GM12878 (cell line): ENCODE results near the gene FADD.

Experiments
- BHLHE40 ChIP-seq, 2 experiments: fragments of 450-650 bp in 1 of 2; IDR thresholded peaks; 2 replicates each; pipeline ENCODE4 v1.6.1; 2011 to 2017; ENCODE audit warnings: low read depth in 2 of 2, borderline replicate concordance in 1 of 2, improper control_type of control experiment in 1 of 2, low read length in 1 of 2, mild to moderate bottlenecking in 1 of 2
- CTCF ChIP-seq, 3 experiments: IDR thresholded peaks in 2 of 3; conservative IDR thresholded peaks in 1 of 3; 2 replicates each; pipeline ENCODE4 v1.5.1; 2011; ENCODE audit warnings: low read depth in 3 of 3, low read length in 3 of 3, mild to moderate bottlenecking in 3 of 3, control low read depth in 2 of 3, moderate library complexity in 2 of 3, inconsistent platforms in 1 of 3, mixed read lengths in 1 of 3; ENCODE audit not compliant: control insufficient read depth in 2 of 3, insufficient read depth in 1 of 3; ENCODE audit errors: extremely low read depth in 1 of 3
- EED ChIP-seq: sonication (generic); IDR thresholded peaks from 2 replicates; pipeline ENCODE4 v1.6.1; 2016; ENCODE audit warnings: antibody characterized with exemption, low read depth
- EP300 ChIP-seq, 2 experiments: fragments of 150-350 bp in 1 of 2; IDR thresholded peaks; 2 replicates each; pipeline ENCODE4 v1.6.1; 2011 to 2012; ENCODE audit warnings: low read depth in 2 of 2, low read length in 2 of 2, borderline replicate concordance in 1 of 2, improper control_type of control experiment in 1 of 2, inconsistent platforms in 1 of 2; ENCODE audit not compliant: control insufficient read depth in 1 of 2
- MTA3 ChIP-seq: IDR thresholded peaks from 2 replicates; pipeline ENCODE4 v1.6.1; 2012; ENCODE audit warnings: low read length, inconsistent platforms, borderline replicate concordance
- POLR2A ChIP-seq: IDR thresholded peaks from 2 replicates; pipeline ENCODE4 v1.6.1; 2011; ENCODE audit warnings: low read depth, mild to moderate bottlenecking, low read length
- POLR2AphosphoS5 ChIP-seq: IDR thresholded peaks from 2 replicates; pipeline ENCODE4 v1.6.1; 2011; ENCODE audit warnings: mild to moderate bottlenecking, low read length, inconsistent platforms
- RAD21 ChIP-seq: IDR thresholded peaks from 2 replicates; pipeline ENCODE4 v1.6.1; 2011; ENCODE audit warnings: mild to moderate bottlenecking, low read depth, low read length, moderate library complexity; ENCODE audit not compliant: insufficient read depth

GRCh38 chr11:70159627-70160570 lies 43.2 kb upstream of the FADD start:
- TF ChIP-seq POLR2A: no peak
- TF ChIP-seq CTCF (IDR thresholded peaks at IDR 0.05 in 2 of 3, conservative IDR thresholded peaks at IDR 0.05 in 1 of 3; ENCODE audit: control insufficient read depth in 2 of 3, extremely low read depth in 1 of 3, insufficient read depth in 1 of 3, low read depth in 3 of 3, low read length in 3 of 3): no peak
- TF ChIP-seq RAD21: no peak
- TF ChIP-seq BHLHE40 (IDR thresholded peaks at IDR 0.05; ENCODE audit: borderline replicate concordance in 1 of 2, low read depth in 2 of 2, low read length in 1 of 2): no peak
- TF ChIP-seq EED: no peak
- TF ChIP-seq MTA3: no peak
- TF ChIP-seq EP300 (IDR thresholded peaks at IDR 0.05; ENCODE audit: borderline replicate concordance in 1 of 2, control insufficient read depth in 1 of 2, low read depth in 2 of 2, low read length in 2 of 2): no peak
- TF ChIP-seq POLR2AphosphoS5: no peak
